Measurements from ENCODE around the gene NAGS. TPM values are rescaled to one million over a fixed set of nuclear protein-coding genes. Genes with fewer than 3 reads are reported as not detected.

NAGS gene
- total and polyA plus RNA-seq, 5 donors from 2014 or later = 0.39 to 1.9 (median 1.3) TPM

GRCh38 chr17:43978078-43978477 is 26.3 kb upstream of the NAGS start:
- H3K36me3 ChIP-seq (ENCODE audit: control insufficient read depth, insufficient read depth, low read length) = no peaks in the 10 kb centered on the region
- no peaks in the 10 kb centered on the region for H3K4me1 ChIP-seq (ENCODE audit: control insufficient read depth, insufficient read depth, low read length, poor library complexity, severe bottlenecking)
- Mint-ChIP-seq H3K27me3 (peaks cover 36% of the 10 kb centered on the region), H3K27ac (no peak overlapping the region), H3K4me1 (peaks cover 0 to 5% (median 0%) of the 10 kb centered on the region in 4 donors), H3K36me3 (no peaks in the 10 kb centered on the region), H3K9me3 (peaks cover 0 to 8% (median 0%) of the 10 kb centered on the region in 7 donors), H3K4me3 (no peak overlapping the region)
- no peak for DNase-seq
- H3K9me3 ChIP-seq (ENCODE audit: control insufficient read depth in 2 of 2, low read length in 2 of 2) = no peaks in the 10 kb centered on the region
- H3K27ac ChIP-seq (ENCODE audit: insufficient read depth, low read length, poor library complexity, severe bottlenecking) = no peak overlapping the region
- ATAC-seq (ENCODE audit: low read depth in 2 of 2) = no peak
- no peak overlapping the region for H3K4me3 ChIP-seq (ENCODE audit: low read depth, low read length)
- peaks cover 11% of the 10 kb centered on the region for H3K27me3 ChIP-seq (ENCODE audit: control insufficient read depth, insufficient read depth, low read length)

DNA sequence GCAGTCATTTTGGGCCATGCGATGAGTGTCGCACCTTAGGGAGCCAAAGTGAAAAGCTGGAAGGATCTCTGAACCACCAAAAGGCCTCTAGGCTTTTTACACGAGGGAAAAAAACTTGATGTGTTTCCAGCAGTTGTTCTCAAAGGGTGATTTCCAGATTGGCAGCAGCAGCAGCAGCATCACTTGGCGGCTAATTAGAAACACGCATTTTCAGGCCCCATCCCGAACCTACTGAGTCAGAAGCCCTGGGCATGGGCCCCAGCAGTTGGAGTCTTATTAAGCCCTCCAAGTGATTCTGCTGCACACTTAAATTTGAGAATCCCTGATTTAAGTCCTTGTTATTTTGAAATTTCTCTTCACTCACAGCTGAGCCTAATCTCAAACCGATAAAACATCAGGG is 25.4 kb upstream of the NAGS start:
- peaks cover 7% of the 10 kb centered on the region for H3K4me1 ChIP-seq (ENCODE audit: control insufficient read depth, insufficient read depth, low read length, poor library complexity, severe bottlenecking)
- no peak overlapping the region for H3K27ac ChIP-seq (ENCODE audit: insufficient read depth, low read length, poor library complexity, severe bottlenecking)
- no peaks in the 10 kb centered on the region for H3K36me3 Mint-ChIP-seq
- DNase-seq (no peak), ATAC-seq (ENCODE audit: low read depth in 2 of 2) (no peak)
- peaks cover 0 to 5% (median 0%) of the 10 kb centered on the region in 4 donors for H3K4me1 Mint-ChIP-seq
- H3K4me3 Mint-ChIP-seq = peak overlapping the region in 1 of 4 donors; percentile 28
- H3K9me3 Mint-ChIP-seq = peaks cover 0 to 8% (median 0%) of the 10 kb centered on the region in 7 donors
- H3K36me3 ChIP-seq (ENCODE audit: control insufficient read depth, insufficient read depth, low read length) = no peaks in the 10 kb centered on the region
- peaks cover 36% of the 10 kb centered on the region for H3K27me3 Mint-ChIP-seq
- H3K9me3 ChIP-seq (ENCODE audit: control insufficient read depth in 2 of 2, low read length in 2 of 2) = no peaks in the 10 kb centered on the region
- H3K27me3 ChIP-seq (ENCODE audit: control insufficient read depth, insufficient read depth, low read length) = peaks cover 11% of the 10 kb centered on the region
- H3K27ac Mint-ChIP-seq = no peak overlapping the region
- no peak overlapping the region for H3K4me3 ChIP-seq (ENCODE audit: low read depth, low read length)

GRCh38 chr17:43979671-43980070 is 24.8 kb upstream of the NAGS start:
- DNase-seq (no peak), ATAC-seq (ENCODE audit: low read depth in 2 of 2) (no peak)
- no peaks in the 10 kb centered on the region for H3K36me3 Mint-ChIP-seq
- no peak overlapping the region for H3K4me3 Mint-ChIP-seq
- H3K9me3 Mint-ChIP-seq = peaks cover 0 to 8% (median 0%) of the 10 kb centered on the region in 7 donors
- no peak overlapping the region for H3K27ac ChIP-seq (ENCODE audit: insufficient read depth, low read length, poor library complexity, severe bottlenecking)
- no peak overlapping the region for H3K27ac Mint-ChIP-seq
- H3K9me3 ChIP-seq (ENCODE audit: control insufficient read depth in 2 of 2, low read length in 2 of 2) = no peaks in the 10 kb centered on the region
- H3K27me3 Mint-ChIP-seq = peaks cover 40% of the 10 kb centered on the region
- H3K27me3 ChIP-seq (ENCODE audit: control insufficient read depth, insufficient read depth, low read length) = peaks cover 14% of the 10 kb centered on the region
- H3K4me3 ChIP-seq (ENCODE audit: low read depth, low read length) = no peak overlapping the region
- no peaks in the 10 kb centered on the region for H3K36me3 ChIP-seq (ENCODE audit: control insufficient read depth, insufficient read depth, low read length)
- peaks cover 0 to 9% (median 0%) of the 10 kb centered on the region in 4 donors for H3K4me1 Mint-ChIP-seq
- peaks cover 7% of the 10 kb centered on the region for H3K4me1 ChIP-seq (ENCODE audit: control insufficient read depth, insufficient read depth, low read length, poor library complexity, severe bottlenecking)

DNA sequence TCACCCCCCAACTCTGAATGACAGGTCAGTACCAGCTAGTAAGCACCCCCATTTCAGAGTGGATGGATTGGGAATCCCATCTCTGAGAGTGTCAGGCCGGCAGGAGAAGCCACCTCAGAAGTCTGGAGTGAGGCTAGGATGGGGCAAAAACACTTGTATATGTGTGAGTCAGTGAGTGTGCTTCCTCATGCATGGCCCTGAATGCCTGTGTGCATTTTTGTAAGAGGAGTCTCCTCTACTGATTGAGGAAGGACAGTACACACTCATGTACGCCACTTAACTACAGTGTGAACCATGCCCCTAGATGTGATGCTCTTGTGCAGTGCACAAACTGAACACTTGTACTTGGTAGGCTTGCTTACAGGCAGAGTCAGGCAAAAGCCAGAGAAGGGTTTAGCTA is 22.3 kb upstream of the NAGS start:
- Histone ChIP-seq H3K4me1 (ENCODE audit: control insufficient read depth, insufficient read depth, low read length, poor library complexity, severe bottlenecking) (peaks cover 7% of the 10 kb centered on the region), H3K27ac (ENCODE audit: insufficient read depth, low read length, poor library complexity, severe bottlenecking) (no peak overlapping the region), H3K4me3 (ENCODE audit: low read depth, low read length) (no peak overlapping the region), H3K9me3 (ENCODE audit: control insufficient read depth in 2 of 2, low read length in 2 of 2) (no peaks in the 10 kb centered on the region), H3K36me3 (ENCODE audit: control insufficient read depth, insufficient read depth, low read length) (no peaks in the 10 kb centered on the region), H3K27me3 (ENCODE audit: control insufficient read depth, insufficient read depth, low read length) (peaks cover 18% of the 10 kb centered on the region)
- Mint-ChIP-seq H3K36me3 (no peaks in the 10 kb centered on the region), H3K27ac (no peak overlapping the region), H3K9me3 (peaks cover 0 to 3% (median 0%) of the 10 kb centered on the region in 7 donors), H3K27me3 (peaks cover 63% of the 10 kb centered on the region), H3K4me1 (peaks cover 0 to 12% (median 0%) of the 10 kb centered on the region in 4 donors), H3K4me3 (no peak overlapping the region)
- DNase-seq (no peak), ATAC-seq (ENCODE audit: low read depth in 2 of 2) (no peak)

- Histone ChIP-seq H3K27me3 (ENCODE audit: control insufficient read depth, insufficient read depth, low read length) (peaks cover 23% of the 10 kb centered on the region), H3K4me1 (ENCODE audit: control insufficient read depth, insufficient read depth, low read length, poor library complexity, severe bottlenecking) (peaks cover 7% of the 10 kb centered on the region), H3K4me3 (ENCODE audit: low read depth, low read length) (no peak overlapping the region), H3K9me3 (ENCODE audit: control insufficient read depth in 2 of 2, low read length in 2 of 2) (no peaks in the 10 kb centered on the region), H3K27ac (ENCODE audit: insufficient read depth, low read length, poor library complexity, severe bottlenecking) (no peak overlapping the region), H3K36me3 (ENCODE audit: control insufficient read depth, insufficient read depth, low read length) (no peaks in the 10 kb centered on the region)
- H3K27ac Mint-ChIP-seq = no peak overlapping the region
- ATAC-seq (ENCODE audit: low read depth in 2 of 2) = no peak
- H3K27me3 Mint-ChIP-seq = peaks cover 58% of the 10 kb centered on the region
- peaks cover 0 to 12% (median 0%) of the 10 kb centered on the region in 4 donors for H3K4me1 Mint-ChIP-seq
- peaks cover 0 to 1% (median 0%) of the 10 kb centered on the region in 7 donors for H3K9me3 Mint-ChIP-seq
- H3K4me3 Mint-ChIP-seq = peak overlapping the region in 1 of 4 donors; percentile 56
- DNase-seq = no peak
- no peaks in the 10 kb centered on the region for H3K36me3 Mint-ChIP-seq
Observed at GRCh38 chr17:43983196-43983514, 21.3 kb upstream of the NAGS start.

GRCh38 chr17:43983515-43984411 is 20.7 kb upstream of the NAGS start:
- H3K36me3 Mint-ChIP-seq = no peaks in the 10 kb centered on the region
- peaks cover 0 to 12% (median 0%) of the 10 kb centered on the region in 4 donors for H3K4me1 Mint-ChIP-seq

DNA sequence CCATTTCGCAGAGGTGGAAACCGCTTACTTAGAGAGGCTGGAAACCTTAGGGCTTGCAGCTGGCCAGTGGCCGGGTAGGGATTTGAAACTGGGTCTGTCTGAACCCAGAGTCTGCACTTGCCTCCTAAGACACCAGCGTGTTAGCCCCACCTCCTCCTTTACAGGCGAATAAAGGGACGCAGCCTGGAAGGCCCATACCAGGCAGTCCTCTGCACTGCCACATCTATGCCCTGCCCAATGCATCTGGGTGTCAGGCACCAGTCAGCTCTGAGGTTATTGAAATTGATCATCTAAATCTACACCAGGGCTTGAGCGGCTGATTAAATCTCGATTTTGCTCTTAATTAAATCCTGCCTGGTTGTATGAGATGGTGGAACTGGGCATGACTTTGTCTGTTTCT is 19.9 kb upstream of the NAGS start:
- Histone ChIP-seq H3K4me3 (ENCODE audit: low read depth, low read length) (no peak overlapping the region), H3K36me3 (ENCODE audit: control insufficient read depth, insufficient read depth, low read length) (no peaks in the 10 kb centered on the region), H3K4me1 (ENCODE audit: control insufficient read depth, insufficient read depth, low read length, poor library complexity, severe bottlenecking) (peaks cover 7% of the 10 kb centered on the region), H3K27ac (ENCODE audit: insufficient read depth, low read length, poor library complexity, severe bottlenecking) (no peak overlapping the region), H3K9me3 (ENCODE audit: control insufficient read depth in 2 of 2, low read length in 2 of 2) (no peaks in the 10 kb centered on the region), H3K27me3 (ENCODE audit: control insufficient read depth, insufficient read depth, low read length) (peaks cover 23% of the 10 kb centered on the region)
- Mint-ChIP-seq H3K9me3 (peaks cover 0 to 1% (median 0%) of the 10 kb centered on the region in 7 donors), H3K4me1 (peaks cover 0 to 12% (median 0%) of the 10 kb centered on the region in 4 donors), H3K27ac (no peak overlapping the region), H3K27me3 (peaks cover 63% of the 10 kb centered on the region), H3K4me3 (peak overlapping the region in 1 of 4 donors; percentile 60), H3K36me3 (no peaks in the 10 kb centered on the region)
- DNase-seq (no peak), ATAC-seq (ENCODE audit: low read depth in 2 of 2) (no peak)

More at GRCh38 chr17:43983515-43984411, 20.7 kb upstream of the NAGS start:
- Histone ChIP-seq H3K4me3 (ENCODE audit: low read depth, low read length) (no peak overlapping the region), H3K4me1 (ENCODE audit: control insufficient read depth, insufficient read depth, low read length, poor library complexity, severe bottlenecking) (peaks cover 7% of the 10 kb centered on the region), H3K27me3 (ENCODE audit: control insufficient read depth, insufficient read depth, low read length) (peaks cover 23% of the 10 kb centered on the region), H3K9me3 (ENCODE audit: control insufficient read depth in 2 of 2, low read length in 2 of 2) (no peaks in the 10 kb centered on the region), H3K36me3 (ENCODE audit: control insufficient read depth, insufficient read depth, low read length) (no peaks in the 10 kb centered on the region), H3K27ac (ENCODE audit: insufficient read depth, low read length, poor library complexity, severe bottlenecking) (no peak overlapping the region)
- peak in 1 of 2 donors; percentile 25 for ATAC-seq (ENCODE audit: low read depth in 2 of 2)
- Mint-ChIP-seq H3K27ac (no peak overlapping the region), H3K4me3 (peak overlapping the region in 2 of 4 donors; percentile 26 to 60), H3K9me3 (peaks cover 0 to 1% (median 0%) of the 10 kb centered on the region in 7 donors), H3K27me3 (peaks cover 63% of the 10 kb centered on the region)
- peak in 1 of 3 donors; percentile 26 for DNase-seq

Measured in CD4-positive, CD25-positive, alpha-beta regulatory T cell (primary cell).